Measurements from ENCODE around the gene LAMA2.

- TF ChIP-seq POLR2A (IDR thresholded peaks at IDR 0.05) (no peak), CTCF (IDR thresholded peaks at IDR 0.05 in 8 of 11, conservative IDR thresholded peaks at IDR 0.05 in 3 of 11) (no peak), POLR2AphosphoS5 (IDR thresholded peaks at IDR 0.05) (no peak)
These were observed 663.8 kb downstream of the LAMA2 start for GRCh38 chr6:129546702-129547101.

Measured in spleen (tissue), 7 donors.